Fibroblast of lung (primary cell): Measurements from ENCODE around the gene TTLL9. TPM values are rescaled to one million over a fixed set of nuclear protein-coding genes. Genes with fewer than 3 reads are reported as not detected.
"Not testable (repeated sequence)": the region's sequence is repeated elsewhere in the genome, so short reads cannot be mapped to it uniquely, and the experiment has no call there.

ENCODE experiments used
- DNase-seq, 2 donors: peaks; one replicate each; pipeline versions ENCODE4 v3.0.0 to v3.0.0-alpha.2; 2010; ENCODE audit warnings: low read depth in 2 of 2
- H2AFZ ChIP-seq: 2 replicates; pipeline ENCODE4 v1.5.1; 2012; ENCODE audit warnings: low read length, control low read depth, inconsistent platforms
- H3K27ac ChIP-seq: 2 replicates; pipeline ENCODE4 v1.5.1; 2011; ENCODE audit warnings: low read length, control low read depth; ENCODE audit not compliant: insufficient read depth
- H3K27me3 ChIP-seq: 2 replicates; pipeline ENCODE4 v1.5.1; 2011; ENCODE audit warnings: mild to moderate bottlenecking, low read length; ENCODE audit not compliant: control insufficient read depth, insufficient read depth
- H3K36me3 ChIP-seq: 2 replicates; pipeline ENCODE4 v1.5.1; 2011; ENCODE audit warnings: low read length; ENCODE audit not compliant: control insufficient read depth, insufficient read depth
- H3K4me1 ChIP-seq: 2 replicates; pipeline ENCODE4 v1.5.1; 2011; ENCODE audit warnings: low read length; ENCODE audit not compliant: control insufficient read depth, insufficient read depth; ENCODE audit errors: extremely low read depth
- H3K4me2 ChIP-seq: 2 replicates; pipeline ENCODE4 v1.5.1; 2011; ENCODE audit warnings: low read length, control low read depth; ENCODE audit not compliant: insufficient read depth; ENCODE audit errors: extremely low read depth
- H3K4me3 ChIP-seq, 4 experiments: fragments of 200-600 bp in 1 of 4; sonication (generic) in 1 of 4; replicated peaks in 1 of 4; 2 replicates each; pipeline ENCODE4 v1.5.1; 2011 to 2016; ENCODE audit warnings: low read length in 4 of 4, low read depth in 3 of 4, mild to moderate bottlenecking in 3 of 4, control low read depth in 2 of 4, inconsistent platforms in 1 of 4, mixed read lengths in 1 of 4; ENCODE audit not compliant: insufficient read depth in 1 of 4; ENCODE audit errors: control extremely low read depth in 1 of 4
- H3K79me2 ChIP-seq: 2 replicates; pipeline ENCODE4 v1.5.1; 2012; ENCODE audit warnings: mild to moderate bottlenecking, low read length, inconsistent platforms; ENCODE audit not compliant: control insufficient read depth, insufficient read depth
- H3K9ac ChIP-seq: 2 replicates; pipeline ENCODE4 v1.5.1; 2011; ENCODE audit warnings: mild to moderate bottlenecking, low read length, control low read depth; ENCODE audit not compliant: insufficient read depth
- H3K9me3 ChIP-seq: 2 replicates; pipeline ENCODE4 v1.5.1; 2012; ENCODE audit warnings: low read depth, low read length; ENCODE audit not compliant: control insufficient read depth, insufficient read depth
- H4K20me1 ChIP-seq: 2 replicates; pipeline ENCODE4 v1.5.1; 2011; ENCODE audit warnings: low read length; ENCODE audit not compliant: control insufficient read depth, insufficient read depth; ENCODE audit errors: extremely low read depth
- EZH2 ChIP-seq: IDR thresholded peaks from 2 replicates; pipeline ENCODE4 v1.5.1; 2012; ENCODE audit warnings: low read length, control low read depth, mild to moderate bottlenecking; ENCODE audit errors: missing control alignments
- polyA plus RNA-seq, 2 donors: library from polyadenylated mRNA; depleted of rRNA in 1 of 2; stranded (reverse) in 1 of 2; unstranded in 1 of 2; fragments of >200 nt; gene quantifications; 2 replicates each; pipeline ENCODE4 v1.2.1, GENCODE V29; 2011 to 2012; ENCODE audit warnings: missing spikeins in 1 of 2
- total RNA-seq: library from RNA; depleted of rRNA; stranded (reverse); fragments of >200 nt; gene quantifications from 2 replicates; pipeline ENCODE4 v1.2.1, GENCODE V29; 2014
- TF ChIP-seq, protein P1 (sequence below), 2 donors: IDR thresholded peaks in 1 of 2; conservative IDR thresholded peaks in 1 of 2; 1 replicate in 1 of 2; 2 replicates in 1 of 2; pipeline ENCODE4 v1.5.1; 2011 to 2012; ENCODE audit warnings: low read length in 2 of 2, control low read depth in 1 of 2, inconsistent platforms in 1 of 2, low read depth in 1 of 2, mild to moderate bottlenecking in 1 of 2

Gene TTLL9
- total and polyA plus RNA-seq, 2 donors (not counting 1 experiment from before 2014, with no cell fraction given): 0.05 TPM; not detected in 1

DNA sequence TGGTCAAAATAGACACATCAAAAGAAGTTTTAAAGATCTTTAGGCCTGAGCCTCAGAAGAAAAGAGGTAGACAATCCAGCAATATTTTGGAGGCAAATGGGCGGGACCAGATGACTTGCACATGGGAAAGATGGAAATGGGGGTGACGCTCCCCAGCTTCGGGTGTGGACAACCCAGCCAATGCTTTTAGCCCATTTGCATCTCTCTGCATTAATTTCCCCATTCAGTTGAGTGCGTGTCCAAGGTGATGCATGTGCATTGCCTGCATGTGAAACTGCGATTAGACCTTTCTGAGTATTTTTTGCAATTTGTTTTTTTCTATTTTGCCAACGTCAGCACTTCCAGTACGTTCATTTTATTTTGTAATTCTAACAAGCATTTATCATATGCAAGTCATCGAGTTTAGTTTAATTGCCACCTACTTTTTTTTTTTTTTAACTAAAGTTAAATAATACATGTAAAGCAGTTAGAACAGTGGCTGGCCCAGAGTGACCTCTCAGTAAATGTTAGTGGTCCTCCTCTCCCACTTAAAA, 57.3 kb downstream of the TTLL9 start:
- H3K4me1 ChIP-seq: no peaks in the 10 kb centered on the region

DNA sequence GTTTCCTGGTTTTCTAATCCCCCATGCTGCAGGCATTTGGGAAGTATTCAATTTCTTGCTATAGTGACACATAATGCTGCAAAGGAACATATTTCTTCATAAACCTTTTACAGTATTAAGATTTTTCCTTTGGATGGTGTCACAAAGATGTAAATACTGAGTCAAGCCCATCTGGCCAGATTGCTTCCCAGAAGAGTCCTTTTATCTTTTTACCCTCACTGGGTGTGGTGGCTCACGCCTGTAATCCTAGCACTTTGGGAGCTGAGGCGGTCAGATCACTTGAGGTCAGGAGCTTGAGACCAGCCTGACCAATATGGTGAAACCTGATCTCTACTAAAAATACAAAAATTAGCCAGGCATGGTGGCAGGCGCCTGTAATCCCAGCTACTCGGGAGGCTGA, 59.2 kb downstream of the TTLL9 start:
- H3K79me2 ChIP-seq, H4K20me1 ChIP-seq, H3K4me3 ChIP-seq, H3K9me3 ChIP-seq, H3K36me3 ChIP-seq, H3K4me2 ChIP-seq, H3K4me1 ChIP-seq, H3K9ac ChIP-seq, H3K27me3 ChIP-seq, H3K27ac ChIP-seq, H2AFZ ChIP-seq, DNase-seq: not testable (repeated sequence)

More for the DNA sequence above, 57.3 kb downstream of the TTLL9 start:
- no peak for DNase-seq
- no peaks in the 10 kb centered on the region for H3K36me3 ChIP-seq
- no peak overlapping the region for H3K9ac ChIP-seq
- H3K27me3 ChIP-seq: peaks cover 9% of the 10 kb centered on the region
- H3K4me3 ChIP-seq: no peak overlapping the region
- no peak overlapping the region for H3K4me2 ChIP-seq
- H2AFZ ChIP-seq: no peak overlapping the region
- no peak overlapping the region for H3K27ac ChIP-seq
- no peaks in the 10 kb centered on the region for H3K79me2 ChIP-seq
- no peaks in the 10 kb centered on the region for H3K9me3 ChIP-seq
- TF ChIP-seq EZH2: no peak
- TF ChIP-seq, protein P1, sequence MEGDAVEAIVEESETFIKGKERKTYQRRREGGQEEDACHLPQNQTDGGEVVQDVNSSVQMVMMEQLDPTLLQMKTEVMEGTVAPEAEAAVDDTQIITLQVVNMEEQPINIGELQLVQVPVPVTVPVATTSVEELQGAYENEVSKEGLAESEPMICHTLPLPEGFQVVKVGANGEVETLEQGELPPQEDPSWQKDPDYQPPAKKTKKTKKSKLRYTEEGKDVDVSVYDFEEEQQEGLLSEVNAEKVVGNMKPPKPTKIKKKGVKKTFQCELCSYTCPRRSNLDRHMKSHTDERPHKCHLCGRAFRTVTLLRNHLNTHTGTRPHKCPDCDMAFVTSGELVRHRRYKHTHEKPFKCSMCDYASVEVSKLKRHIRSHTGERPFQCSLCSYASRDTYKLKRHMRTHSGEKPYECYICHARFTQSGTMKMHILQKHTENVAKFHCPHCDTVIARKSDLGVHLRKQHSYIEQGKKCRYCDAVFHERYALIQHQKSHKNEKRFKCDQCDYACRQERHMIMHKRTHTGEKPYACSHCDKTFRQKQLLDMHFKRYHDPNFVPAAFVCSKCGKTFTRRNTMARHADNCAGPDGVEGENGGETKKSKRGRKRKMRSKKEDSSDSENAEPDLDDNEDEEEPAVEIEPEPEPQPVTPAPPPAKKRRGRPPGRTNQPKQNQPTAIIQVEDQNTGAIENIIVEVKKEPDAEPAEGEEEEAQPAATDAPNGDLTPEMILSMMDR (conservative IDR thresholded peaks at IDR 0.05 in 1 of 2, IDR thresholded peaks at IDR 0.05 in 1 of 2; ENCODE audit: low read depth in 1 of 2, low read length in 2 of 2): no peak
- peaks cover 1% of the 10 kb centered on the region for H4K20me1 ChIP-seq

DNA sequence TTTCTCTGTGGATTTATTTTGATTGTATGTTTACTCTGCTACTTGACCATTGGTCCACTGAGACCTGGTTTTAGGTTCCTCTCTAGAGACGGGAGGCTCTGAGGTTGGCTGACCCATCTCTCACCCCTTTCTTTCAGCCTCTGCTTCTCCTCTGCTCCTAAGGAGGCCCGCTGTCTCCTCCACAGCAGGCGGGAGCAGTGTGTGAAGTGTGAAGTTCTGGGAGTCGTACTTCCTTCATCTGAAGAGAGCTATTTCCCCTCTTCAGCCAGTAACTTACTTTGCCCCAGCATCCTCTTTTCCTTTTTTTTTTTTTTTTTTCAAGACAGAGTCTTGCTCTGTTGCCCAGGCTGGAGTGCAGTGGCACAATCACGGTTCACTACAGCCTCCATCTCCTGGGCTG, 60.3 kb downstream of the TTLL9 start:
- Histone ChIP-seq H4K20me1 (peaks cover 1% of the 10 kb centered on the region), H3K27me3 (peaks cover 8% of the 10 kb centered on the region), H3K36me3 (no peaks in the 10 kb centered on the region), H3K9ac (no peak overlapping the region), H3K27ac (no peak overlapping the region), H3K79me2 (no peaks in the 10 kb centered on the region), H2AFZ (no peak overlapping the region), H3K4me2 (no peak overlapping the region), H3K4me1 (no peaks in the 10 kb centered on the region), H3K9me3 (no peaks in the 10 kb centered on the region), H3K4me3 (no peak overlapping the region)
- DNase-seq: no peak
- TF ChIP-seq, protein P1 (conservative IDR thresholded peaks at IDR 0.05 in 1 of 2, IDR thresholded peaks at IDR 0.05 in 1 of 2; ENCODE audit: low read depth in 1 of 2, low read length in 2 of 2): no peak
- no peak for TF ChIP-seq EZH2
